Fibroblast of lung (primary cell): Measurements from ENCODE around the gene CHN2.

Experiments
- CTCF ChIP-seq, 2 donors: IDR thresholded peaks in 1 of 2; conservative IDR thresholded peaks in 1 of 2; 1 replicate in 1 of 2; 2 replicates in 1 of 2; pipeline ENCODE4 v1.5.1; 2011 to 2012; ENCODE audit warnings: low read length in 2 of 2, control low read depth in 1 of 2, inconsistent platforms in 1 of 2, low read depth in 1 of 2, mild to moderate bottlenecking in 1 of 2
- EZH2 ChIP-seq: IDR thresholded peaks from 2 replicates; pipeline ENCODE4 v1.5.1; 2012; ENCODE audit warnings: low read length, control low read depth, mild to moderate bottlenecking; ENCODE audit errors: missing control alignments

GRCh38 chr7:29270594-29271318 is 76.2 kb downstream of the CHN2 start:
- TF ChIP-seq CTCF (conservative IDR thresholded peaks at IDR 0.05 in 1 of 2, IDR thresholded peaks at IDR 0.05 in 1 of 2; ENCODE audit: low read depth in 1 of 2, low read length in 2 of 2) (no peak), EZH2 (no peak)
